ENCODE results near the gene FYCO1. TPM values are rescaled to one million over a fixed set of nuclear protein-coding genes. Genes with fewer than 3 reads are reported as not detected.

FYCO1 gene
- total and polyA plus RNA-seq, 10 of the 15 experiments (the other 5 are each of a cell fraction or from before 2014, with no cell fraction given), result 1.5 to 8.4 (median 6.5) TPM

GRCh38 chr3:45915518-45916231 is 79.9 kb downstream of the FYCO1 start (continued):
- TF ChIP-seq ETV6 (conservative IDR thresholded peaks at IDR 0.05 in 1 of 2, IDR thresholded peaks at IDR 0.05 in 1 of 2; ENCODE audit: borderline replicate concordance in 1 of 2, low read depth in 1 of 2) (peak in 1 of 2 experiments; percentile 71; a peak in 1 of 4 replicates), ZNF687 (IDR thresholded peaks at IDR 0.05) (peak; percentile 87), SUPT20H (IDR thresholded peaks at IDR 0.05; ENCODE audit: borderline replicate concordance, control insufficient read depth, low read depth, low read length) (no peak), USF1 (IDR thresholded peaks at IDR 0.05; ENCODE audit: borderline replicate concordance, extremely low read length, insufficient read depth, low read depth, low read length) (no peak), EP300 (IDR thresholded peaks at IDR 0.05; ENCODE audit: borderline replicate concordance in 1 of 2, control insufficient read depth in 1 of 2, low read depth in 2 of 2, low read length in 2 of 2) (peak; percentile 83 to 87), IRF4 (IDR thresholded peaks at IDR 0.05; ENCODE audit: low read depth, low read length) (peak; percentile 92), SMC3 (IDR thresholded peaks at IDR 0.05; ENCODE audit: borderline replicate concordance, low read length) (0 out of 2 replicates have a peak, but pooled peaks have one; percentile 18), SMAD1 (IDR thresholded peaks at IDR 0.05; ENCODE audit: low read depth, partially characterized antibody) (peak; percentile 90), RFX5 (IDR thresholded peaks at IDR 0.05; ENCODE audit: low read depth, low read length) (0 out of 2 replicates have a peak, but pooled peaks have one; percentile 13), E2F4 (IDR thresholded peaks at IDR 0.05; ENCODE audit: low read depth, low read length) (no peak), NR2C2 (IDR thresholded peaks at IDR 0.05; ENCODE audit: borderline replicate concordance, control insufficient read depth, insufficient read length, low read depth) (no peak), ZNF384 (IDR thresholded peaks at IDR 0.05; ENCODE audit: borderline replicate concordance, low read depth, low read length) (peak; percentile 73; the same call in 1 of the 2 replicates), E4F1 (IDR thresholded peaks at IDR 0.05; ENCODE audit: borderline replicate concordance, partially characterized antibody) (no peak), IRF5 (IDR thresholded peaks at IDR 0.05; ENCODE audit: borderline replicate concordance) (no peak), SPI1 (IDR thresholded peaks at IDR 0.05; ENCODE audit: borderline replicate concordance, insufficient read depth, low read depth, low read length) (no peak), GATAD2B (conservative IDR thresholded peaks at IDR 0.05; ENCODE audit: low read depth) (peak; percentile 100), BRCA1 (IDR thresholded peaks at IDR 0.05; ENCODE audit: low read depth, low read length) (no peak)

Data from GM12878 (cell line).